Activated CD4-positive, alpha-beta T cell treated with anti-CD3 and anti-CD28 coated beads, Interleukin-2, amount 50 U/mL, for 16 hours (primary cell): ENCODE results near the gene FBXW2.

Experiments used
- DNase-seq: peaks from one replicate; pipeline ENCODE4 v3.0.0-alpha.2; 2020

Gene FBXW2

DNA sequence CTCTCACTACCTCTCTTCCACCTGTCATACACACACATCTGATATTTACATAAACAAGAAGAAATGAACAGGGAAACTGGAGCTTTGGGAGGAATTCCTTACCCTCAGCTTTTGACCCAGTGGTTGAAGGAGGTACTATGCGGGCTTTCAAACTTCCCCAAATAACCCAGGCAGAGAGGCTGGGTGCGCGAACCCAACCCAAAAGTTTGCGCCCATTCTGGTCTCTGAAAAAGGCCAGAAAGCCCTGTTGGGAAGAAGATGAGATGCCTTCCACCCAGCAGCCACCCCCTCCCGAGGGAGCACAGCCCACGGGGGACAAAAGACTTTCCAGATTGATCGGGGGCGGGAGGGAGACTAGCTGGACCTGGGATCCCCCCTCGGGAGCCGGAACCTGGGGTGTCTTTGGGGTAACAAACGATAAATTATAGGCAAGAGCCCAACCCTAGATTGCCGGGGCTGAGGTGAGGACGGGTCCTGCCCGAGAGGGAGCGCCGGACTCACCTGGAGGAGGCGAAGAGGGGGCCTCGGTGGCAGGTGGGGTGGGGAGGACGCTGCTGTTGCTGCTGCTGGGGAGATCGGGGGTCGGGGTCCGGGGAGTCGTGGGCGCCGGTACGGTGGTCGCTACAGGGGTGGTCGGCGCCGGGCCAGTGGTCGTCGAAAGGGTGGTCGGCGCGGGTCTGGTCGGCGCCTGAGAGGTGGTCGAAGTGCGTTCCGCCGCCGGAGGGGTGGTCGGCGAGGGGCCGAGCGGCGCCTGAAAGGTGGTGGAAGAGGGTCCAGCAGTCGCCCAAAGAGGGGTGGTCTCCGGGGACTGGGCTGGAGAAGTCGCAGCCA is 79.7 kb downstream of the FBXW2 start:
- no peak for DNase-seq

DNA sequence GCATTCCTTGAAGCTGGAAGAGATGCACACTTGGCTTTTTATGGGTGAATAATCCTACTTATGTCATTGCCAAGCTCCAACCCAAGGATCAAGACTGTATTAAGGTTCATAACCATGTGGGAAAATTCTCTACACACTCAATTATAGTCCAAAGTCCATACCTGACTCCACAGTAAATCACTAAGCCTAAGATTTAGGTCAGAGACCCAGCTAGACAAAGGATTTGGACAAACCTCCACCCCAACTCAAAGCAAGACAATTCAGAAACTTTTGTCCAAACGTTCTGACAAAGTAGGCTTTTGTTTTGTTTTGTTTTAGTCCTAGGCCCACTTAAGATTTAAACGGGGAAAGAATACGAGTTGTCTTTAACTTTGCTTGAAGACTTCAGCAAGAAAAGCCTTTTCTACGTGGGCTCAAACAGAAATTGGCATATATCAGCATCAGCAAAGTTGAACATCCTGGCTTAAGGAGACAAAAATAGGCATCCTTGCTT is 80.6 kb downstream of the FBXW2 start:
- DNase-seq, result no peak

DNA sequence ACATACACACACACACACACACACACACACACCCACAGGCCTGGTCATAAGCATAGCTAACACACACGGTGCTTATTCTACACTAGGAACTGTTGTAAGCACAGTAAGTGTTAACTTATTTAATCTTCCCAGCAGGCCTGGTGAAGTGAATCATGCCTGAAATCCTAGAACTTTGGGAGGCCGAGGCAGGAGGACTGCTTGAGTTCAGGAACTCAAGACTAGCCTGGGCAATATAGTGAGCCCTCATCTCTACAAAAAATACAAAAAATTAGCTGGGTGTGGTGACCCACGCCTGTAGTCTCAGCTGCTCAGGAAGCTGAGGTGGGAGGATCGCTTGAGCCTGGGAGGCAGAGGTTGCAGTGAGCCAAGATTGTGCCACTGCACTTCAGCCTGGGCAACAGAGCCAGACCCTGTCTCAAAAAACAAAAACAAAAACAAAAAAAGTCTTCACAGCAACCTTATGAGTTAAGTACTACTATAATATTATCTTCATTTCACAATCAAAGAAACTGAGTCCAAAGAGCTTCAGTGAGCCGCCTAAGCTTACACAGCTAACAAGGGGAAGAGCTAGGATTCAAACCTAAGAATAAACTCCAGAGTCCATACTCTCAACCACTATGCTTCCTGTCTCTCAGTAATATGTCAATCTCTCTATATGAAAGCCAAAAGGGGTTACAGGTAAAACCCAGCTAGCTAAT is 81.2 kb downstream of the FBXW2 start:
- no peak for DNase-seq

DNA sequence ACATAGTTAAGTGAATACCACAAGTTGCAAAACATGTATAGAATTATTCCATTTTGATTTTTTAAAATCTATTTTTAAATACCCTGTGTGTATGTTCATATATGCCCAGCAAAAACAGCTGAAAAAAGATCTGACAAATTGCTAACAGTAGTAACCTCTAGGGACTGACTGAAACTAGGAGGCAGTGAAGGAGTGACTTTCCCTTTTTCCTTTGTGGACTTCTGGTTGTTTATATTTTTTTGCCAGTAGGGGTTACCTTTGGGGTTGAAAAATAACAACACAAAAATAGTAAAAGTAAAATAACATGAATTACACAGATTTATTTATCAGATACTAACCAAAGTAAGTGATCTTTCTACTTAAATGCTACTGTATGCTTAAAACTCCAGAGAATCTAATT is 81.9 kb downstream of the FBXW2 start:
- DNase-seq, result no peak

DNA sequence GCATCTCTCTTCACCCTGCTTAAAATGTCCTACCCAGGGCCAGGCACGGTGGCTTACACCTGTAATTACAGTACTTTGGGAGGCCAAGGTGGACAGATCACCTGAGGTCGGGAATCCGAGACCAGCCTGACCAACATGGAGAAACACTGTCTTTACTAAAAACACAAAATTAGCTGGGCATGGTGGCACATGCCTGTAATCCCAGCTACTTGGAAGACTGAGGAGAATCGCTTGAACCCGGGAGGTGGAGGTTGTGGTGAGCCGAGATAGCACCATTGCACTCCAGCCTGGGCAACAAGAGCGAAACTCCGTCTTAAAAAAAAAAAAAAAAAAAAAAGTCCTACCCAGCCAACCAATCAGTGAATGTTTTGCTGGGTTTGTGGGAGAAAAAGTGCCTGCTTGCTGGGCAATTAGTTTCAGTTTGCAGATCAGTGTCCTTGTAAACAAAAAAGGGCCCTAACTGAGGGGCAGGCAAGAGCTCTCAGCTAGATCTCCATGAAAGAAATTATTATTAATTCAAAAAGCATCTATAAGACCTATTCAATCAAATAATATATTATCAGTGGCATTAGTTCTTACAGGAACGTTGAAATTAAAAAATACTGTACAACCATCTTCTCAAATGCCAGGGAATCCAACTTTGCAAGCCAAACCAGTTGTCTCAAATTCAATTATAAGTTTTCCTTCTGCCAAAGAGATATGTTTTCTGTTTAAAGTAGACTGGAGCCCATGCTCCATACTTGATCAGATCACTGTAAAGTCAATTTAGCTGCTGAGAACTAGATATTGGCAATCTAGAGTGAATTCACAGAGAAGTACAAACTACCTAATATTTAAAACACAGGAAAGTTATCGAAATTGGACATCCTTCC is 82.9 kb downstream of the FBXW2 start:
- peak; percentile 62 for DNase-seq

DNA sequence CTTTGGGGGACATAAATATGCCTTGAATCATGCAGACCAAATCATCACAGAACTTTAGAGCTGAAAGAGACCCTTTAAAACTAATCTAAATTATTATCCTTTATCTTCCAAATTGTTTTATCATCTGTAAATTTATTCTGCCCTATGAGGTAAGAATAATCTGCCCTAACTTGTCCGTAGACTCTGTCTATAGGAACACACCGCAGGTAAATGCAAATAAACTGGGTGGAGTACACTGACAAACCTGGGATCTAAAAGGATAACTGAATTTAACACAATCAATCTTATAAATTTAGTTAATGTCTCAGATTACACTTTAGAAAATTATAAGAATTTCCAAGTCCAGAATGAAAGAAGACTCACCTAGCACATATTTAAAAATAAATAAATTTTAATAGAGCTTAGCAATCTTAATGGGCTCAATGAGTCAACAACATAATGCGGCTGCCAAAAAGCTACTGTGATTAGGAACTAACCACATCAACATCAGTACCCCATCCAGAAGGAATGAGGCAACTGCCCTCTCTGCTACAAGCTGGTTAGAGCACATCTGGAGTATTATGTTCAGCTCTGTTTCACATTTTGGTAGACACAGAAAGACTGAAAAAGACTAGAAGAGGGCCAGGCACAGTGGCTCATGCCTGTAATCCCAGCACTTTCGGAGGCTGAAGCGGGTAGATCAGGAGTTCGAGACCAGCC is 84.5 kb downstream of the FBXW2 start:
- no peak for DNase-seq

DNA sequence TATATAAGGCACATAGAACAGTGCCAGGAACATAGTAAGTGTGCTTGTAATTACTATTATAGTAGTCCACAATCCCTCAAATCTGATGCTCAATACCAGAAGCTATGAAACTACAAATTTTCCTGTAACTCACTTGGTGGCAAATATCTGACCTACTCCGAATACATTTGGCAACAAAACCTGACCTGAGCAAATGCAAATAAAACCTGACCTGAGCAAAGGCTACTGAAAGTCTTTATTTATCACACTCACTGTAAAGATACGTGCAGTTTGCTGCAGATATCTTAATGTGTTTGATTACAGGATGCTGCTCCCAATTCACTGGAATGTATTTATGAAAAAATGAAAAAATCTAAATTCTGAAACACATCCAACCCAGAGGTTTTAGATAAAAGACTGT is 86.0 kb downstream of the FBXW2 start:
- DNase-seq, result no peak
